COLO668 (cell line): ENCODE data around the gene ZNF280D.

Experiments used
- DNase-seq: peaks from one replicate; lab custom pipeline; 2025; ENCODE audit not compliant: unreplicated experiment; lab: John Stamatoyannopoulos, UW

ZNF280D gene

GRCh38 chr15:56648311-56648710, 85.0 kb downstream of the ZNF280D start:
- DNase-seq = no peak

GRCh38 chr15:56640549-56640948, 92.8 kb downstream of the ZNF280D start:
- DNase-seq = no peak

- DNase-seq = no peak
These were observed 93.2 kb downstream of the ZNF280D start for GRCh38 chr15:56640127-56640526.

GRCh38 chr15:56639631-56640030, 93.7 kb downstream of the ZNF280D start:
- DNase-seq = no peak

GRCh38 chr15:56631765-56632164, 101.5 kb downstream of the ZNF280D start:
- DNase-seq = no peak

- no peak for DNase-seq
These were observed 104.3 kb downstream of the ZNF280D start for GRCh38 chr15:56628893-56629532.

GRCh38 chr15:56619887-56620286, 113.4 kb downstream of the ZNF280D start:
- no peak for DNase-seq

- no peak for DNase-seq
These were observed 115.7 kb downstream of the ZNF280D start for GRCh38 chr15:56617628-56618027.

GRCh38 chr15:56616551-56616950, 116.8 kb downstream of the ZNF280D start:
- peak; percentile 46 for DNase-seq

- DNase-seq = no peak
These were observed 119.5 kb downstream of the ZNF280D start for GRCh38 chr15:56613811-56614210.

GRCh38 chr15:56608993-56609392, 124.3 kb downstream of the ZNF280D start:
- DNase-seq = no peak

- DNase-seq = no peak
These were observed 125.0 kb downstream of the ZNF280D start for GRCh38 chr15:56608140-56608778.

- DNase-seq = no peak
These were observed 131.1 kb downstream of the ZNF280D start for GRCh38 chr15:56602253-56602652.

- DNase-seq = no peak
These were observed 132.9 kb downstream of the ZNF280D start for GRCh38 chr15:56600380-56600779.

- no peak for DNase-seq
These were observed 134.3 kb downstream of the ZNF280D start for GRCh38 chr15:56598991-56599390.

- DNase-seq = no peak
These were observed 145.6 kb downstream of the ZNF280D start for GRCh38 chr15:56587686-56588085.

- DNase-seq = no peak
These were observed 147.1 kb downstream of the ZNF280D start for GRCh38 chr15:56586206-56586605.

- DNase-seq = no peak
These were observed 150.5 kb downstream of the ZNF280D start for GRCh38 chr15:56582785-56583184.
